Measurements from ENCODE around the gene ACTR3. TPM values are rescaled to one million over a fixed set of nuclear protein-coding genes. Genes with fewer than 3 reads are reported as not detected.

The ACTR3 gene
- total RNA-seq, 1 experiment from 2014 or later: 340 TPM

DNA sequence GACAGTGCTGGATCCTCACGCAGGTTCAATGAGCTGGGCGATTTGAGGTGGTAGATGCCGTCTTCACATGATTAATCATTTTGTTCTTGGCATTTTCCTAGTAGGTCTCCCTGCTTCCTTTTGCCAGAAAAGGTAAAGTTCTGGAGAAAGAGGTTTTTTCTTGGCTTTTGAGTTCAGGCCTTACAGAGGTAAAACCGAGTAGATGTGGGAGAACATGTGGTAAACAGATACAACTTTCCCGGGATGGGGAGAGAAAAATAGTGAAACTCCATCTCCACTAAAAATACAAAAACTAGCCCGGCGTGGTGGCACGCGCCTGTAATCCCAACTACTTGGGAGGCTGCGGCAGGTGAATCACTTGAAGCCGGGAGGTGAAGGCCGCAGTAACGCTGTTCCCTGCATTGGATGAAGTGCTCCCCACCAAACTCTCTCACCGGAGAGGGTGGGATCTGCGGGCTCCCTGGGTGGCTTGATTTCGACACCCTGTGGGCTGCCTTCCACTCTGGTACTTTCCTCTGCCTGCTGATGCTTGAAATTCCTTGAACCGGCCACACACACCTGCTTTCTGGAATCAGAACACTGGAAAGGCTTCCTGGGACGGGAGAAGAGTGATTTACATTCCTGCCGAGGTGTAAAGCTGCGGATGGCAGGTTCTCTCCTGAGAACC lies 88.8 kb downstream of the ACTR3 start:
- H3K36me3 Mint-ChIP-seq (ENCODE audit: insufficient read depth, unreplicated experiment): peaks cover 23% of the 10 kb centered on the region
- no peak for DNase-seq
- H3K36me3 ChIP-seq (ENCODE audit: control insufficient read depth, insufficient read depth, low read length): no peaks in the 10 kb centered on the region
- H3K4me1 ChIP-seq: peaks cover 23% of the 10 kb centered on the region
- peak overlapping the region; percentile 92 for H3K27ac Mint-ChIP-seq (ENCODE audit: unreplicated experiment)
- H3K4me1 Mint-ChIP-seq (ENCODE audit: low read depth, unreplicated experiment): peaks cover 16% of the 10 kb centered on the region
- intact Hi-C loops (cut with micrococcal nuclease; ENCODE audit: unreplicated experiment): loop anchor here (1.0 to 5.0 kb wide), 7 partner anchors 28 to 664 kb away; no protein-coding TSS in a partner anchor
- no peaks in the 10 kb centered on the region for H3K27me3 ChIP-seq (replicated peaks; ENCODE audit: control insufficient read depth, insufficient read depth, low read length)
- no TSS peak for BruUV-seq (replicated peaks)
- ChIA-PET CTCF (interaction anchor here (0.9 to 3.0 kb wide), 8 partner anchors 8 to 573 kb away, joined by 3 to 48 read pairs (median 4); partner anchors contain the start of gene ACTR3), POLR2A (no interaction called here)
- peak overlapping the region; percentile 63 for H3K4me3 Mint-ChIP-seq (ENCODE audit: unreplicated experiment)
- no peaks in the 10 kb centered on the region for H3K27me3 Mint-ChIP-seq (ENCODE audit: insufficient read depth, unreplicated experiment)
- no peaks in the 10 kb centered on the region for H3K9me3 ChIP-seq
- TF ChIP-seq, protein P1, sequence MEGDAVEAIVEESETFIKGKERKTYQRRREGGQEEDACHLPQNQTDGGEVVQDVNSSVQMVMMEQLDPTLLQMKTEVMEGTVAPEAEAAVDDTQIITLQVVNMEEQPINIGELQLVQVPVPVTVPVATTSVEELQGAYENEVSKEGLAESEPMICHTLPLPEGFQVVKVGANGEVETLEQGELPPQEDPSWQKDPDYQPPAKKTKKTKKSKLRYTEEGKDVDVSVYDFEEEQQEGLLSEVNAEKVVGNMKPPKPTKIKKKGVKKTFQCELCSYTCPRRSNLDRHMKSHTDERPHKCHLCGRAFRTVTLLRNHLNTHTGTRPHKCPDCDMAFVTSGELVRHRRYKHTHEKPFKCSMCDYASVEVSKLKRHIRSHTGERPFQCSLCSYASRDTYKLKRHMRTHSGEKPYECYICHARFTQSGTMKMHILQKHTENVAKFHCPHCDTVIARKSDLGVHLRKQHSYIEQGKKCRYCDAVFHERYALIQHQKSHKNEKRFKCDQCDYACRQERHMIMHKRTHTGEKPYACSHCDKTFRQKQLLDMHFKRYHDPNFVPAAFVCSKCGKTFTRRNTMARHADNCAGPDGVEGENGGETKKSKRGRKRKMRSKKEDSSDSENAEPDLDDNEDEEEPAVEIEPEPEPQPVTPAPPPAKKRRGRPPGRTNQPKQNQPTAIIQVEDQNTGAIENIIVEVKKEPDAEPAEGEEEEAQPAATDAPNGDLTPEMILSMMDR (IDR thresholded peaks at IDR 0.05; ENCODE audit: insufficient read depth in 1 of 2, low read depth in 1 of 2, low read length in 1 of 2, severe bottlenecking in 1 of 2, unreplicated experiment in 1 of 2): no peak
- no peaks in the 10 kb centered on the region for H3K9me3 Mint-ChIP-seq (ENCODE audit: unreplicated experiment)
- no peak overlapping the region for H3K4me3 ChIP-seq (ENCODE audit: low read depth, low read length)

DNA sequence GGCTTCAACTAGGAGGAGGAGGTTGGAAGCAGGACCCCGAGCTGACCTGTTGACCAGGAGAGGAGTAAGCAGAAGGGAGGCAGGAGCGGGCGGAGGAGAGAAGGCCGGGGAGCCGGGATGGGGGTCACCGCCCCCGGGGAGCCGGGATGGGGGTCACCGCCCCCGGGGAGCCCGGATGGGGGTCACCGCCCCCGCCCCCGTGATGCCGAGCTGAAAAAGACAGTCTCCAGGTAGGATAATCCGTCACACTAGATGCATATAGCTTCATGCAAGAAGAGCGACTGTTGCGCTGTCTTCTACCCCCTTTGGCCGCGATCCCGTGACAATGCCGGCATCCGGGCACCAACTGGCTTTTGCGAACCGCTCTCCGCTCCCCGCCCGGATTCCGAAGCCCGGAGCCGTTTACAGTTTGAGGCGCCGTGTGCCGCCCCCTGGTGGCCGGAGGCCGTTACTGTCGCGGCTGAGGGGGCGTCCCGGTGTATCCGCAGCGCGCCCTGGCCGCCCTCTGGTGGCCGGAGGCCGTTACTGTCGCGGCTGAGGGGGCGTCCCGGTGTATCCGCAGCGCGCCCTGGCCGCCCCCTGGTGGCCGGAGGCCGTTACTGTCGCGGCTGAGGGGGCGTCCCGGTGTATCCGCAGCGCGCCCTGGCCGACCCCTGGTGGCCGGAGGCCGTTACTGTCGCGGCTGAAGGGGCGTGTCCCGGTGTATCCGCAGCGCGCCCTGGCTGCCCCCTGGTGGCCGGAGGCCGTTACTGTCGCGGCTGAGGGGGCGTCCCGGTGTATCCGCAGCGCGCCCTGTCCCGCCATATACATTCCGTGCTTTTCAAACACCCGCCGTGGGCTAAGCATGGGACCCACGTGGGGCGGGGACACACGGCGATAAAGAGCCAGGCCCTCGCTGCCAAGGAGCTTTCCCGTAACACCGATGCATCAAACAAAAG lies 89.6 kb downstream of the ACTR3 start:
- no TSS peak for BruUV-seq (replicated peaks)
- H3K4me1 Mint-ChIP-seq (ENCODE audit: low read depth, unreplicated experiment): peaks cover 16% of the 10 kb centered on the region
- Histone ChIP-seq H3K27me3 (replicated peaks; ENCODE audit: control insufficient read depth, insufficient read depth, low read length) (no peaks in the 10 kb centered on the region), H3K36me3 (ENCODE audit: control insufficient read depth, insufficient read depth, low read length) (no peaks in the 10 kb centered on the region), H3K4me1 (peaks cover 23% of the 10 kb centered on the region), H3K9me3 (no peaks in the 10 kb centered on the region), H3K4me3 (ENCODE audit: low read depth, low read length) (no peak overlapping the region)
- TF ChIP-seq, protein P1 (IDR thresholded peaks at IDR 0.05; ENCODE audit: insufficient read depth in 1 of 2, low read depth in 1 of 2, low read length in 1 of 2, severe bottlenecking in 1 of 2, unreplicated experiment in 1 of 2): peak in 1 of 2 experiments; percentile 95
- H3K4me3 Mint-ChIP-seq (ENCODE audit: unreplicated experiment): peak overlapping the region; percentile 25
- DNase-seq: peak in 1 of 2 experiments; percentile 57
- CTCF ChIA-PET: interaction anchor here (0.9 to 3.0 kb wide), 2 partner anchors 223 to 572 kb away, joined by 3 to 48 read pairs; no protein-coding TSS in a partner anchor
- H3K36me3 Mint-ChIP-seq (ENCODE audit: insufficient read depth, unreplicated experiment): peaks cover 23% of the 10 kb centered on the region
- POLR2A ChIA-PET: no interaction called here
- intact Hi-C loops (cut with micrococcal nuclease; ENCODE audit: unreplicated experiment): loop anchor here (5.0 kb wide), 4 partner anchors 83 to 663 kb away; no protein-coding TSS in a partner anchor
- H3K9me3 Mint-ChIP-seq (ENCODE audit: unreplicated experiment): no peaks in the 10 kb centered on the region
- peak overlapping the region; percentile 92 for H3K27ac Mint-ChIP-seq (ENCODE audit: unreplicated experiment)
- H3K27me3 Mint-ChIP-seq (ENCODE audit: insufficient read depth, unreplicated experiment): no peaks in the 10 kb centered on the region

- TF ChIP-seq, protein P1 (IDR thresholded peaks at IDR 0.05; ENCODE audit: insufficient read depth in 1 of 2, low read depth in 1 of 2, low read length in 1 of 2, severe bottlenecking in 1 of 2, unreplicated experiment in 1 of 2): no peak
- no peak overlapping the region for H3K4me3 ChIP-seq (ENCODE audit: low read depth, low read length)
- ChIA-PET POLR2A (no interaction called here), CTCF (interaction anchor here (0.7 kb wide), 1 partner anchor 25 kb away, joined by 3 read pairs; no protein-coding TSS in a partner anchor)
- no peaks in the 10 kb centered on the region for H3K27me3 Mint-ChIP-seq (ENCODE audit: insufficient read depth, unreplicated experiment)
- BruUV-seq (replicated peaks): no TSS peak
- no peaks in the 10 kb centered on the region for H3K36me3 ChIP-seq (ENCODE audit: control insufficient read depth, insufficient read depth, low read length)
- peaks cover 23% of the 10 kb centered on the region for H3K4me1 ChIP-seq
- H3K4me1 Mint-ChIP-seq (ENCODE audit: low read depth, unreplicated experiment): peaks cover 16% of the 10 kb centered on the region
- no peaks in the 10 kb centered on the region for H3K9me3 Mint-ChIP-seq (ENCODE audit: unreplicated experiment)
- H3K27ac Mint-ChIP-seq (ENCODE audit: unreplicated experiment): peak overlapping the region; percentile 55
- no peak for DNase-seq
- H3K4me3 Mint-ChIP-seq (ENCODE audit: unreplicated experiment): no peak overlapping the region
- intact Hi-C loops (cut with micrococcal nuclease; ENCODE audit: unreplicated experiment): no loop called here
- no peaks in the 10 kb centered on the region for H3K27me3 ChIP-seq (replicated peaks; ENCODE audit: control insufficient read depth, insufficient read depth, low read length)
- no peaks in the 10 kb centered on the region for H3K9me3 ChIP-seq
- H3K36me3 Mint-ChIP-seq (ENCODE audit: insufficient read depth, unreplicated experiment): peaks cover 17% of the 10 kb centered on the region
These were observed 91.1 kb downstream of the ACTR3 start for GRCh38 chr2:113980946-113981345.

Data from Caco-2 (cell line).